ENCODE measurements around the gene FGFBP3.

FGFBP3 gene

DNA sequence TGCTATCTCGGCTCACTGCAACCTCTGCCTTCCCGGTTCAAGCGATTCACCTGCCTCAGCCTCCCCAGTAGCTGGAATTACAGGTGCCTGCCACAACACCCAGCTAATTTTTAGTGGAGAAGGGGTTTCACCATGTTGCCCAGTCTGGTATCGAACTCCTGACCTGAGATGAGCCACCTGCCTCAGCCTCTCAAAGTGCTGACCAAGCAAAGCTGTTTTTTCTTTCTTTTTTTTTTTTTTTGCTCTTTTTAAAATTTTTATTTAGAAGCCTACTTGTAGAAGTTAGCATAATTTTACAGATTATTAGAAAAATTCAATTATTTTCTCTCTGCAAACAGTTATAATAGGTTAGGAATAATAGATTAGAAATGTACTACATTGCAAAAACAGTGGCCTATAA lies 1.2 kb upstream of the FGFBP3 start:
- no peaks in the 10 kb centered on the region for H3K27me3 ChIP-seq (ENCODE audit: insufficient read depth, low read length)
- H3K4me3 ChIP-seq (ENCODE audit: low read depth, low read length, poor library complexity, severe bottlenecking) = no peak overlapping the region
- no peaks in the 10 kb centered on the region for H3K36me3 ChIP-seq (ENCODE audit: insufficient read depth, low read length)
- no peak overlapping the region for H3K27ac ChIP-seq (ENCODE audit: low read depth, low read length, poor library complexity, severe bottlenecking)
- no peak overlapping the region for H3K4me2 ChIP-seq (ENCODE audit: low read length)
- no peaks in the 10 kb centered on the region for H3K9me2 ChIP-seq (ENCODE audit: low read depth, low read length)
- no peaks in the 10 kb centered on the region for H3F3A ChIP-seq (ENCODE audit: insufficient read depth, low read length)
- H4K20me1 ChIP-seq (ENCODE audit: insufficient read depth, low read length) = no peaks in the 10 kb centered on the region
- H2AFZ ChIP-seq (ENCODE audit: low read length) = no peak overlapping the region
- H3K79me2 ChIP-seq (ENCODE audit: insufficient read depth, low read length) = no peaks in the 10 kb centered on the region
- H3K9me3 ChIP-seq (ENCODE audit: low read length) = no peaks in the 10 kb centered on the region
- H3K9ac ChIP-seq (ENCODE audit: low read length) = no peak overlapping the region
- peaks cover 18% of the 10 kb centered on the region for H3K4me1 ChIP-seq (ENCODE audit: insufficient read depth, low read length, severe bottlenecking)
- TF ChIP-seq, protein P1, sequence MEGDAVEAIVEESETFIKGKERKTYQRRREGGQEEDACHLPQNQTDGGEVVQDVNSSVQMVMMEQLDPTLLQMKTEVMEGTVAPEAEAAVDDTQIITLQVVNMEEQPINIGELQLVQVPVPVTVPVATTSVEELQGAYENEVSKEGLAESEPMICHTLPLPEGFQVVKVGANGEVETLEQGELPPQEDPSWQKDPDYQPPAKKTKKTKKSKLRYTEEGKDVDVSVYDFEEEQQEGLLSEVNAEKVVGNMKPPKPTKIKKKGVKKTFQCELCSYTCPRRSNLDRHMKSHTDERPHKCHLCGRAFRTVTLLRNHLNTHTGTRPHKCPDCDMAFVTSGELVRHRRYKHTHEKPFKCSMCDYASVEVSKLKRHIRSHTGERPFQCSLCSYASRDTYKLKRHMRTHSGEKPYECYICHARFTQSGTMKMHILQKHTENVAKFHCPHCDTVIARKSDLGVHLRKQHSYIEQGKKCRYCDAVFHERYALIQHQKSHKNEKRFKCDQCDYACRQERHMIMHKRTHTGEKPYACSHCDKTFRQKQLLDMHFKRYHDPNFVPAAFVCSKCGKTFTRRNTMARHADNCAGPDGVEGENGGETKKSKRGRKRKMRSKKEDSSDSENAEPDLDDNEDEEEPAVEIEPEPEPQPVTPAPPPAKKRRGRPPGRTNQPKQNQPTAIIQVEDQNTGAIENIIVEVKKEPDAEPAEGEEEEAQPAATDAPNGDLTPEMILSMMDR (IDR thresholded peaks at IDR 0.05; ENCODE audit: low read length) = no peak
- no peak for TF ChIP-seq EZH2 (IDR thresholded peaks at IDR 0.05; ENCODE audit: borderline replicate concordance, low read length)

DNA sequence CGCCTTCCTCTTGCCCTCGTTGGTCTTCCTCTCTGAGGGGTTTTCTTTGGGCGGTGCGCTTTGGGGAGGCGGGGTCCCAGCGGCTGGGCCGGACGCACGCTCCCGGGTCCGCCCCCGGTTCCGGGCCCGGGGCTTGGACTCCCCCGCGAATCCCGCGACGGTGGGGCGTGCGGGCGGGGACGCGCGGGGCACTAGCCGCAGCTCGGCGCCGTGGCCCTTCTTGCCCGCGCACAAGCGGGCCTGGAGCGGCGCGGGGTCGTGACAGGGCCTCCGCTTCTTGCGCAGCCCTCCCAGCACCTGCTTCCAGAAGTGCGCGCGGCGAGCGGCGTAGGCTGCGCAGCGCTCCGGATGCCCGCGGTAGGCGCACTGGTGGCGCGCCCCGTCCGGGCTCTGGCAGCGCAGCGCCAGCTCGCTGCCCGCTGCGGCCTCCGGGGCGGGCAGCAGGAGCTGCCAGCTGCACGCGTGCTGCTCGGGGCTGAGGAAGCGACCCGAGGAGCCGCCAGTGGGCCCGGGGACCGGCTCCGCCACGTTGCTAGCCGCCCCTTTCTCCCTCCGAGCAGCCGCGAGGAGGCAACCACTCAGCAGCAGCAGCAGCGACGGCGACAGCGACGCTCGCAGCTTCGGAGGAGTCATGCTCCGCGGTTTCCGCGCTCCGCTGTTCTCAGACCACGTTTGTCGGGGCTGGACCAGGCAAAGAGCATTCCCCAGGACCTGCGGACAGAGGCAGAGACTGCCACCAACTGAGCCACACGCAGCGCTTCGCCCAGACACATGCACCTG lies 759 bp downstream of the FGFBP3 start:
- Histone ChIP-seq H3K9ac (ENCODE audit: low read length) (peak overlapping the region; percentile 75), H3K9me2 (ENCODE audit: low read depth, low read length) (no peaks in the 10 kb centered on the region), H4K20me1 (ENCODE audit: insufficient read depth, low read length) (no peaks in the 10 kb centered on the region), H2AFZ (ENCODE audit: low read length) (peak overlapping the region; percentile 21; the same call in 1 of the 2 replicates), H3K4me2 (ENCODE audit: low read length) (peak overlapping the region; percentile 93), H3K9me3 (ENCODE audit: low read length) (no peaks in the 10 kb centered on the region), H3K79me2 (ENCODE audit: insufficient read depth, low read length) (no peaks in the 10 kb centered on the region), H3K4me3 (ENCODE audit: low read depth, low read length, poor library complexity, severe bottlenecking) (peak overlapping the region; percentile 73), H3K36me3 (ENCODE audit: insufficient read depth, low read length) (no peaks in the 10 kb centered on the region), H3K4me1 (ENCODE audit: insufficient read depth, low read length, severe bottlenecking) (peaks cover 18% of the 10 kb centered on the region), H3K27me3 (ENCODE audit: insufficient read depth, low read length) (no peaks in the 10 kb centered on the region), H3F3A (ENCODE audit: insufficient read depth, low read length) (no peaks in the 10 kb centered on the region), H3K27ac (ENCODE audit: low read depth, low read length, poor library complexity, severe bottlenecking) (no peak overlapping the region)
- TF ChIP-seq, protein P1 (IDR thresholded peaks at IDR 0.05; ENCODE audit: low read length) = peak; percentile 34; the same call in 1 of the 2 replicates
- no peak for TF ChIP-seq EZH2 (IDR thresholded peaks at IDR 0.05; ENCODE audit: borderline replicate concordance, low read length)

DNA sequence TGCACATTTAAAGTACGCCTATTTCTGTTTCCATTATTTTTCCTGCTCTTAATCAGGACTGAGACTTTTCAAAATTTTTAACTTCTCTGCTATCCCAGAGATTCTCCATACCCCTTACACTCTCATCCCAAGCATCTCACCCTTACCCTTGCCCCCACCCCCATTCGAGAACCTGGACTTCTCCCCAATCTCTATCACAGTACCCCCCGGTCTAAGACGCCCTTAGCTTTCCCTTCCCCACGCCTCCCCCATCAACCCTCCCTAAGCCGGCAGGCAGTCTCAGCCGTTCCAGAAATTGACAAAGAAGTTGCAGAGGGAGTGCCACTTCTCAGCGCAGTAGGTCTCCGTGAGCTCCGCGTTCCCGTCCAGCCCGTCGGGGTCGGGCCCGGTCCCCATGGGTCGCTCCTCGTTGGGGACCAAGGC lies 1.4 kb downstream of the FGFBP3 start:
- peak overlapping the region; percentile 75 for H3K9ac ChIP-seq (ENCODE audit: low read length)

More for the DNA sequence above, 1.4 kb downstream of the FGFBP3 start:
- Histone ChIP-seq H4K20me1 (ENCODE audit: insufficient read depth, low read length) (no peaks in the 10 kb centered on the region), H3K4me2 (ENCODE audit: low read length) (peak overlapping the region; percentile 93), H3K79me2 (ENCODE audit: insufficient read depth, low read length) (no peaks in the 10 kb centered on the region), H3K4me1 (ENCODE audit: insufficient read depth, low read length, severe bottlenecking) (peaks cover 18% of the 10 kb centered on the region), H3K27me3 (ENCODE audit: insufficient read depth, low read length) (no peaks in the 10 kb centered on the region), H3K9me2 (ENCODE audit: low read depth, low read length) (no peaks in the 10 kb centered on the region), H3F3A (ENCODE audit: insufficient read depth, low read length) (no peaks in the 10 kb centered on the region), H3K9me3 (ENCODE audit: low read length) (no peaks in the 10 kb centered on the region), H3K36me3 (ENCODE audit: insufficient read depth, low read length) (no peaks in the 10 kb centered on the region), H3K27ac (ENCODE audit: low read depth, low read length, poor library complexity, severe bottlenecking) (no peak overlapping the region), H3K4me3 (ENCODE audit: low read depth, low read length, poor library complexity, severe bottlenecking) (peak overlapping the region; percentile 73), H2AFZ (ENCODE audit: low read length) (no peak overlapping the region)
- TF ChIP-seq, protein P1 (IDR thresholded peaks at IDR 0.05; ENCODE audit: low read length) = no peak
- TF ChIP-seq EZH2 (IDR thresholded peaks at IDR 0.05; ENCODE audit: borderline replicate concordance, low read length) = no peak

Measured in OCI-LY1 (cell line).